HCT116 (cell line): ENCODE results near the gene BRD2. TPM values are rescaled to one million over a fixed set of nuclear protein-coding genes. Genes with fewer than 3 reads are reported as not detected.

Source experiments
- ATAC-seq: fragments of 200-7000 bp; cut with Tn5 transposase; 2 replicates; pipeline ENCODE4 v1.9.1; 2020; ENCODE audit warnings: mild to moderate bottlenecking, moderate library complexity
- BruUV-seq: library from RNA; stranded (reverse); fragments of 400-500 nt; replicated peaks from 2 replicates; lab custom pipeline; 2021; lab: Mats Ljungman, UMichigan
- CTCF ChIA-PET: fragments of 300-600 bp; sonication (Branson Sonifier 250); formaldehyde crosslinking; loops from one replicate; lab custom pipeline; 2021; ENCODE audit warnings: antibody characterized with exemption; lab: Charles Lee
- POLR2A ChIA-PET: fragments of 300-600, 350-600 bp; sonication (Branson Sonifier 250); formaldehyde crosslinking; loops from one replicate; lab custom pipeline; 2021; ENCODE audit warnings: antibody characterized with exemption; lab: Charles Lee
- RAD21 ChIA-PET, 2 experiments: fragments of 300-600 bp; sonication (Branson Sonifier 250); formaldehyde crosslinking; loops; one replicate each; lab custom pipeline; 2023; ENCODE audit warnings: low total read pairs in 2 of 2; ENCODE audit not compliant: uncharacterized antibody in 2 of 2, unreplicated experiment in 2 of 2, low non-redundant PET in 1 of 2; lab: Charles Lee
- DNase-seq: peaks from one replicate; pipeline ENCODE4 v3.0.0-alpha.2; 2010; ENCODE audit warnings: low read depth, low spot score
- H2AFZ ChIP-seq: fragments of 200-600 bp; shearing (Covaris generic), sonication (generic); 2 replicates; pipeline ENCODE4 v1.6.1; 2017; ENCODE audit warnings: low read depth, mixed run types, mixed read lengths, antibody characterized with exemption, low read length; ENCODE audit not compliant: poor library complexity, severe bottlenecking
- H3K27ac ChIP-seq: 2 replicates; pipeline ENCODE4 v1.5.1; 2012; ENCODE audit warnings: low read depth, low read length
- H3K27me3 ChIP-seq: fragments of 200-600 bp; sonication (generic); 2 replicates; pipeline ENCODE4 v1.6.1; 2016; ENCODE audit warnings: mixed run types, low read length, mixed read lengths; ENCODE audit not compliant: insufficient read depth
- H3K36me3 ChIP-seq, 2 experiments: fragments of 200-500 bp in 1 of 2; fragments of 200-600 bp in 1 of 2; sonication (Bioruptor generic) in 1 of 2; sonication (generic) in 1 of 2; 2 replicates each; pipeline versions ENCODE4 v1.5.1 to v1.6.1; 2014 to 2016; ENCODE audit warnings: low read length in 2 of 2, inconsistent platforms in 1 of 2, mixed read lengths in 1 of 2, mixed run types in 1 of 2; ENCODE audit not compliant: insufficient read depth in 2 of 2, control insufficient read depth in 1 of 2
- H3K4me1 ChIP-seq, 2 experiments: fragments of 200-600 bp in 1 of 2; sonication (generic) in 1 of 2; 2 replicates each; pipeline versions ENCODE4 v1.5.1 to v1.6.1; 2012 to 2017; ENCODE audit warnings: low read length in 2 of 2, inconsistent platforms in 1 of 2, mild to moderate bottlenecking in 1 of 2, mixed read lengths in 1 of 2, mixed run types in 1 of 2, moderate library complexity in 1 of 2; ENCODE audit not compliant: insufficient read depth in 2 of 2, control insufficient read depth in 1 of 2
- H3K4me2 ChIP-seq: fragments of 200-600 bp; sonication (generic); 2 replicates; pipeline ENCODE4 v1.6.1; 2017; ENCODE audit warnings: mixed run types, low read length, mixed read lengths
- H3K4me3 ChIP-seq, 2 experiments: fragments of 200-600 bp in 1 of 2; sonication (generic) in 1 of 2; replicated peaks in 1 of 2; 2 replicates each; pipeline ENCODE4 v1.5.1; 2011 to 2016; ENCODE audit warnings: low read length in 2 of 2, control low read depth in 1 of 2, low read depth in 1 of 2, mild to moderate bottlenecking in 1 of 2, mixed read lengths in 1 of 2, mixed run types in 1 of 2
- H3K79me2 ChIP-seq: fragments of 200-600 bp; sonication (generic); 2 replicates; pipeline ENCODE4 v1.6.1; 2017; ENCODE audit warnings: mild to moderate bottlenecking, mixed run types, low read length, moderate library complexity, mixed read lengths; ENCODE audit not compliant: insufficient read depth
- H3K9ac ChIP-seq: fragments of 200-600 bp; sonication (generic); 2 replicates; pipeline ENCODE4 v1.6.1; 2016; ENCODE audit warnings: low read length, mixed read lengths
- H3K9me2 ChIP-seq: fragments of 200-600 bp; sonication (generic), shearing (Covaris generic); 2 replicates; pipeline ENCODE4 v1.6.1; 2017; ENCODE audit warnings: mixed run types, mild to moderate bottlenecking, moderate library complexity; ENCODE audit not compliant: insufficient read depth
- H3K9me3 ChIP-seq, 2 experiments: fragments of 200-500 bp in 1 of 2; fragments of 200-600 bp in 1 of 2; sonication (Bioruptor generic) in 1 of 2; sonication (generic) in 1 of 2; 2 replicates each; pipeline ENCODE4 v1.6.1; 2014 to 2017; ENCODE audit warnings: low read length in 2 of 2, mixed read lengths in 2 of 2, inconsistent platforms in 1 of 2, low read depth in 1 of 2, mild to moderate bottlenecking in 1 of 2, mixed run types in 1 of 2, moderate library complexity in 1 of 2; ENCODE audit not compliant: control insufficient read depth in 1 of 2, insufficient read depth in 1 of 2
- H4K20me1 ChIP-seq: fragments of 200-600 bp; sonication (generic), shearing (Covaris generic); 2 replicates; pipeline ENCODE4 v1.6.1; 2017; ENCODE audit warnings: mixed run types, mild to moderate bottlenecking, moderate library complexity; ENCODE audit not compliant: insufficient read depth
- CBX3 ChIP-seq: IDR thresholded peaks from 2 replicates; pipeline ENCODE4 v1.6.1; 2012; ENCODE audit warnings: low read depth
- CEBPB ChIP-seq: IDR thresholded peaks from 2 replicates; pipeline ENCODE4 v1.6.1; 2012; ENCODE audit warnings: low read depth
- EGR1 ChIP-seq: IDR thresholded peaks from 2 replicates; pipeline ENCODE4 v1.6.1; 2012; ENCODE audit warnings: low read depth
- EZH2 ChIP-seq: fragments of 200-600 bp; sonication (generic); IDR thresholded peaks from 2 replicates; pipeline ENCODE4 v1.6.1; 2017; ENCODE audit warnings: antibody characterized with exemption, mixed run types
- EZH2phosphoT487 ChIP-seq: fragments of 200-600 bp; IDR thresholded peaks from 2 replicates; pipeline ENCODE4 v1.6.1; 2018; ENCODE audit warnings: antibody characterized with exemption, borderline replicate concordance
- FOSL1 ChIP-seq: IDR thresholded peaks from 2 replicates; pipeline ENCODE4 v1.6.1; 2012; ENCODE audit warnings: low read depth
- JUND ChIP-seq: IDR thresholded peaks from 2 replicates; pipeline ENCODE4 v1.6.1; 2012
- RAD21 ChIP-seq: IDR thresholded peaks from 2 replicates; pipeline ENCODE4 v1.6.1; 2012; ENCODE audit warnings: low read depth, mild to moderate bottlenecking
- SIN3A ChIP-seq: IDR thresholded peaks from 2 replicates; pipeline ENCODE4 v1.6.1; 2012; ENCODE audit warnings: low read depth
- TCF7L2 ChIP-seq: IDR thresholded peaks from 2 replicates; pipeline ENCODE4 v1.7.0; 2011; ENCODE audit warnings: borderline replicate concordance, inconsistent platforms; ENCODE audit not compliant: insufficient read depth, insufficient read length; ENCODE audit errors: extremely low read depth
- YY1 ChIP-seq: IDR thresholded peaks from 2 replicates; pipeline ENCODE4 v1.6.1; 2011; ENCODE audit warnings: low read length, low read depth, moderate library complexity, mild to moderate bottlenecking; ENCODE audit not compliant: insufficient replicate concordance; ENCODE audit errors: extremely low read depth
- ZNF274 ChIP-seq: fragments of 200-500 bp; sonication (Bioruptor generic); IDR thresholded peaks from 2 replicates; pipeline ENCODE4 v1.6.1; 2014; ENCODE audit warnings: mild to moderate bottlenecking, low read depth, low read length, inconsistent platforms
- intact Hi-C: fragments of 100-400 bp; cut with micrococcal nuclease; formaldehyde crosslinking; loops from 2 replicates; pipeline ENCODE4 v1.10.0; 2022
- total RNA-seq: library from RNA; stranded (reverse); gene quantifications from one replicate; pipeline ENCODE4 v1.2.1, GENCODE V29; 2021; ENCODE audit not compliant: unreplicated experiment
- TF ChIP-seq, protein P1 (sequence below): IDR thresholded peaks from 2 replicates; pipeline ENCODE4 v1.6.1; 2011; ENCODE audit warnings: mild to moderate bottlenecking, low read length, moderate library complexity; ENCODE audit not compliant: insufficient replicate concordance; ENCODE audit errors: extremely low read depth
- TF ChIP-seq, protein P2 (sequence below): IDR thresholded peaks from 2 replicates; pipeline ENCODE4 v1.6.1; 2012; ENCODE audit warnings: low read depth

BRD2 gene
- total RNA-seq, 1 experiment from 2014 or later, result 260 TPM

DNA sequence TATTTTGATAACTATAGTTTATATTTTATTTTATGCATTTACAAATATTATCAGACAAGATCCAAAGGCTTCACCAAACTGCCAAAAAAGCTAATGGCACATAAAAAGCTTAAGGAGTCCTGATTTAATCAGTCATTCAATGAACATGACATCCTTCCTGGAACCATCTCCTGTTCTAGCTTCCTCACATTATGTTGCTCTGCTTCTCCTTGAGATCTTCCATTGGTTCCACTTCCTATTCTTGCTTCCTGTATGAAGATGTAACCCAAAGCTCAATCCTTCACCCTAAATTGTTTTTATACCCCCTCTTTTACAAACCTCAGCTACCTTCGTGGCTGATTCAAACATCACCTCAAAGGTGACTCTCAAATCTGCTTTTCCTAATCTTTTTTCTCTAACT, 4.5 kb upstream of the BRD2 start:
- Histone ChIP-seq H3K9me2 (no peaks in the 10 kb centered on the region), H3K27ac (no peak overlapping the region), H3K79me2 (peaks cover 63% of the 10 kb centered on the region), H3K27me3 (no peaks in the 10 kb centered on the region), H4K20me1 (no peaks in the 10 kb centered on the region), H3K9ac (no peak overlapping the region), H3K4me1 (peaks cover 10 to 21% of the 10 kb centered on the region in 2 experiments), H3K4me2 (no peak overlapping the region), H3K4me3 (no peak overlapping the region), H3K36me3 (no peaks in the 10 kb centered on the region), H2AFZ (no peak overlapping the region), H3K9me3 (no peaks in the 10 kb centered on the region)
- DNase-seq (no peak), ATAC-seq (no peak)
- TF ChIP-seq CBX3, result no peak
- ChIA-PET POLR2A (interaction anchor here (0.6 to 2.3 kb wide), 4 partner anchors 8 to 1372 kb away, joined by 3 to 11 read pairs (median 3); no protein-coding TSS in a partner anchor), RAD21 (no interaction called here), CTCF (interaction anchor here (1.0 to 2.2 kb wide), 3 partner anchors 10 to 78 kb away, joined by 3 to 23 read pairs (median 9); partner anchors contain the start of gene HLA-DMA)
- intact Hi-C loops, result no loop called here
- no TSS peak for BruUV-seq

DNA sequence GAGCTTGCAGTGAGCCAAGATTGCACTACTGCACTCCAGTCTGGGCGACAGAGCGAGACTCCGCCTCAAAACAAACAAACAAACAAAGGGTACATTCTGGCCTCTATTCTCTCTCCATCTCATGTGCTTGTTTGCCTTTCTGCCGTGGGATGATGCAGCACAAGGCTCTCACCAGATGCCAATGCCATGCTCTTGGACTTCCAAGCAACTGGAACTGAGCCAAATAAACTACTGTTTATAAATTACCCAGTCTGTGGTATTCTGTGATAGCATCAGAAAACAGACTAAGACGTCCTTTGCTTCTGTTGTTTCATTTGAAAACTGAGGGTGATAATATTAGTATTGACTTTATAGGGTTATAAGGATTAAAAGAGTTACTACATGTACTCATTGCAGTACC, 3.6 kb upstream of the BRD2 start:
- no peak for ATAC-seq
- Histone ChIP-seq H3K4me1 (peaks cover 10 to 30% of the 10 kb centered on the region in 2 experiments), H3K79me2 (peaks cover 66% of the 10 kb centered on the region), H3K4me2 (no peak overlapping the region), H3K9ac (no peak overlapping the region), H3K4me3 (no peak overlapping the region), H2AFZ (no peak overlapping the region), H3K36me3 (no peaks in the 10 kb centered on the region)
- intact Hi-C loops, result loop anchor here (5.0 kb wide), 1 partner anchor 77 kb away; no protein-coding TSS in a partner anchor
- no TSS peak for BruUV-seq
- ChIA-PET POLR2A (interaction anchor here (7.9 kb wide), 1 partner anchor 9 kb away, joined by 143 read pairs; the partner anchor contains the start of gene HLA-DMA), RAD21 (no interaction called here)
- no peak for DNase-seq
- TF ChIP-seq, protein P1, sequence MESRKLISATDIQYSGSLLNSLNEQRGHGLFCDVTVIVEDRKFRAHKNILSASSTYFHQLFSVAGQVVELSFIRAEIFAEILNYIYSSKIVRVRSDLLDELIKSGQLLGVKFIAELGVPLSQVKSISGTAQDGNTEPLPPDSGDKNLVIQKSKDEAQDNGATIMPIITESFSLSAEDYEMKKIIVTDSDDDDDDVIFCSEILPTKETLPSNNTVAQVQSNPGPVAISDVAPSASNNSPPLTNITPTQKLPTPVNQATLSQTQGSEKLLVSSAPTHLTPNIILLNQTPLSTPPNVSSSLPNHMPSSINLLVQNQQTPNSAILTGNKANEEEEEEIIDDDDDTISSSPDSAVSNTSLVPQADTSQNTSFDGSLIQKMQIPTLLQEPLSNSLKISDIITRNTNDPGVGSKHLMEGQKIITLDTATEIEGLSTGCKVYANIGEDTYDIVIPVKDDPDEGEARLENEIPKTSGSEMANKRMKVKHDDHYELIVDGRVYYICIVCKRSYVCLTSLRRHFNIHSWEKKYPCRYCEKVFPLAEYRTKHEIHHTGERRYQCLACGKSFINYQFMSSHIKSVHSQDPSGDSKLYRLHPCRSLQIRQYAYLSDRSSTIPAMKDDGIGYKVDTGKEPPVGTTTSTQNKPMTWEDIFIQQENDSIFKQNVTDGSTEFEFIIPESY, result no peak
- TF ChIP-seq EZH2phosphoT487 (no peak), JUND (no peak), EZH2 (no peak), SIN3A (no peak), TCF7L2 (no peak), RAD21 (no peak), YY1 (no peak), FOSL1 (no peak), EGR1 (no peak), CBX3 (no peak), CEBPB (no peak), ZNF274 (no peak)
- TF ChIP-seq, protein P2, sequence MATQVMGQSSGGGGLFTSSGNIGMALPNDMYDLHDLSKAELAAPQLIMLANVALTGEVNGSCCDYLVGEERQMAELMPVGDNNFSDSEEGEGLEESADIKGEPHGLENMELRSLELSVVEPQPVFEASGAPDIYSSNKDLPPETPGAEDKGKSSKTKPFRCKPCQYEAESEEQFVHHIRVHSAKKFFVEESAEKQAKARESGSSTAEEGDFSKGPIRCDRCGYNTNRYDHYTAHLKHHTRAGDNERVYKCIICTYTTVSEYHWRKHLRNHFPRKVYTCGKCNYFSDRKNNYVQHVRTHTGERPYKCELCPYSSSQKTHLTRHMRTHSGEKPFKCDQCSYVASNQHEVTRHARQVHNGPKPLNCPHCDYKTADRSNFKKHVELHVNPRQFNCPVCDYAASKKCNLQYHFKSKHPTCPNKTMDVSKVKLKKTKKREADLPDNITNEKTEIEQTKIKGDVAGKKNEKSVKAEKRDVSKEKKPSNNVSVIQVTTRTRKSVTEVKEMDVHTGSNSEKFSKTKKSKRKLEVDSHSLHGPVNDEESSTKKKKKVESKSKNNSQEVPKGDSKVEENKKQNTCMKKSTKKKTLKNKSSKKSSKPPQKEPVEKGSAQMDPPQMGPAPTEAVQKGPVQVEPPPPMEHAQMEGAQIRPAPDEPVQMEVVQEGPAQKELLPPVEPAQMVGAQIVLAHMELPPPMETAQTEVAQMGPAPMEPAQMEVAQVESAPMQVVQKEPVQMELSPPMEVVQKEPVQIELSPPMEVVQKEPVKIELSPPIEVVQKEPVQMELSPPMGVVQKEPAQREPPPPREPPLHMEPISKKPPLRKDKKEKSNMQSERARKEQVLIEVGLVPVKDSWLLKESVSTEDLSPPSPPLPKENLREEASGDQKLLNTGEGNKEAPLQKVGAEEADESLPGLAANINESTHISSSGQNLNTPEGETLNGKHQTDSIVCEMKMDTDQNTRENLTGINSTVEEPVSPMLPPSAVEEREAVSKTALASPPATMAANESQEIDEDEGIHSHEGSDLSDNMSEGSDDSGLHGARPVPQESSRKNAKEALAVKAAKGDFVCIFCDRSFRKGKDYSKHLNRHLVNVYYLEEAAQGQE, result no peak
- TF ChIP-seq, all 23 proteins: peak for 0
- Histone ChIP-seq H3K9me3 (no peaks in the 10 kb centered on the region), H3K27me3 (no peaks in the 10 kb centered on the region), H3K9me2 (no peaks in the 10 kb centered on the region), H4K20me1 (no peaks in the 10 kb centered on the region), H3K27ac (no peak overlapping the region)
- CTCF ChIA-PET, result interaction anchor here (7.8 kb wide), 1 partner anchor 11 kb away, joined by 73 read pairs; the partner anchor contains the start of gene HLA-DMA
